LNCaP clone FGC (cell line): ENCODE data around the gene KANTR.

Source experiments
- DNase-seq: peaks from one replicate; pipeline ENCODE4 v3.0.0-alpha.2; 2011; ENCODE audit warnings: low read depth
- H3K4me3 ChIP-seq: 2 replicates; pipeline ENCODE4 v1.5.1; 2011; ENCODE audit warnings: mild to moderate bottlenecking, low read depth, low read length, control low read depth
- CTCF ChIP-seq: IDR thresholded peaks from 2 replicates; pipeline ENCODE4 v1.5.1; 2012; ENCODE audit warnings: mild to moderate bottlenecking; ENCODE audit not compliant: control insufficient read depth, insufficient read depth; ENCODE audit errors: extremely low read depth

Gene KANTR, protein sequence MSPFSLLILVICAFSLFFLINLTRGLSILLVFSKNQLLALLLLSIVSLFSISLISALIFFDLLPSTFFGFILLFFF

DNA sequence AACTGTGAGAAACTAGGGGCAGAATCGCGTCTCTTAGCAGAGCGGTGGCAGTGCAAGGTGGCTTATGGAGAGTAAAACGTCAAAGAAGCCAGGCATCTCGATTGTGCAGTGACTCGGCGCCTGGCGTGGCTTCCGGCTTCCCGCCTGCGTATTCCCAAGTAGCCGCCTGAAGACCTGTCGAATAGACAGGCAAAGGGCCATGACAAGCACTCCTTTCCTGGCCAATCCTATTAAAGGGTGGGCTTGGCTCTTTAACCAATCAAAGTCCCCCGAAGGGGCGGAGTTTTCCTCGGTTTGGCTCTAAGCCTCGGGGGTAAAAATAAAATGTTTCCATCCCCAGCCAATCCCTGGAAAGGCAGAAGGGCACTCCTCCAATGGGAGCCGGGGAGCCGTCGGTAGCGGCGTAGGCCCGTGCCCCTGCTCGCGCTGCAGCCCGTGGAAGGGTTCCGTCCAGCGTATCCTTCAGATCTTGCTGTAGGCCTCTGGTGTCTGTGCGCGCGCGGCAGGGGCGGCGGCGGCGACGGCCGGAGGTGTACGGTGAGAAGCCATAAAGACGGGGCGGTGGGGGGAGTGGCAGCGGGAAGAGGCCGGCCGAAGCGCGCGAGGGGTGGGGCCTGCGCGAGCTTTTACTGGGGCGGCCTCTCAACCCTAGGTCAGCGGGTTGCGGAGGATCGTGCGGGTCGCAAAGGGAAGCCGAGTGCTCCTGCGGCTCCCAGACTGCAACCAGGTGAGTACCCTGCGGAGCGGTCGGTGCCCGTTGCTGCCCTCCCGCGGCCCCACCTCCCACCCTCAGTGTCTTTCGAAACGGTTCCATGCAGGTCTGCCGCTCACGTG lies at the start of gene KANTR:
KANTR (plus strand) TSS at position 395 of the 834 bp plus-strand sequence. CDS start 30,131 bp downstream, outside the sequence.
- peak within 1 kb of the TSS; percentile 85 for H3K4me3 ChIP-seq
- DNase-seq = peak; percentile 86
- 0 out of 2 replicates have a peak, but pooled peaks have one; percentile 4 for TF ChIP-seq CTCF

DNA sequence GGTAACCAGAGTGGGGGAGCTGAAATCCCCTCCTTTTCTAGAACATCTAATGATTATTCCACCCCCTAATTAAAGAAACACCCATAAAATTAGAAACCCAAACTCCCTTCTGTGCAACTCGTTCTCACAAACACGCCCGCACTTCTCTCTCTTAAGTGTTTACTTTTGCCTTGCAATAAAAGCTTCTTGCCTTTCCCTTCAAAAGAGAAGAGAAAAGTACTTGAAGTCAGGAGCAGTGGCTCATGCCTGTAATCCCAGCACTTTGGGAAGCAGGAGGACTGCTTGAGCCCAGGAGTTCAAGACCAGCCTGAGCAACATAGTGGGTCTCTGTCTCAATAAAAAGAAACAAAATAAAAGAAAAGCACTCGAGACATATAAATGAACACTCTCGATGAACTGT lies 48.9 kb upstream of the KANTR start:
- DNase-seq = peak; percentile 2
- no peak overlapping the region for H3K4me3 ChIP-seq
- no peak for TF ChIP-seq CTCF

DNA sequence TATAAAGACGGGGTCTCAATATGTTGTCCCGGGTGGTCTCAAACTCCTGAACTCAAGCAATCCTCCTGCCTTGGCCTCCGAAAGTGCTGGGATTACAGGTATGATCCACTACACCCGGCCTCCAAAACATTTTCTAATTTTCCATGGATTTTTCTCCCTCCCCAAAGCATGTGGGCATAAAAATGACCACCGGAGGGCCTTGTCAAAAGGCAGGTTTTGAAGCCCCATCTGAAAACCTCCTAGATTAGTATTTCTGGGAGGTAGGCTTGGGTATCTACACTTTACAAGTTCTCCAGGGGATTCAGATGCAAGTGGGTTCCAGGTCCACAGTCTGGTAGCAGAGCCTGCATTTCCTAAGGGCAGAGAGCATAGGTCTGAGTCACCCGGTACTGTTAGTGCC lies 46.7 kb upstream of the KANTR start:
- no peak for TF ChIP-seq CTCF
- no peak for DNase-seq
- H3K4me3 ChIP-seq = no peak overlapping the region

DNA sequence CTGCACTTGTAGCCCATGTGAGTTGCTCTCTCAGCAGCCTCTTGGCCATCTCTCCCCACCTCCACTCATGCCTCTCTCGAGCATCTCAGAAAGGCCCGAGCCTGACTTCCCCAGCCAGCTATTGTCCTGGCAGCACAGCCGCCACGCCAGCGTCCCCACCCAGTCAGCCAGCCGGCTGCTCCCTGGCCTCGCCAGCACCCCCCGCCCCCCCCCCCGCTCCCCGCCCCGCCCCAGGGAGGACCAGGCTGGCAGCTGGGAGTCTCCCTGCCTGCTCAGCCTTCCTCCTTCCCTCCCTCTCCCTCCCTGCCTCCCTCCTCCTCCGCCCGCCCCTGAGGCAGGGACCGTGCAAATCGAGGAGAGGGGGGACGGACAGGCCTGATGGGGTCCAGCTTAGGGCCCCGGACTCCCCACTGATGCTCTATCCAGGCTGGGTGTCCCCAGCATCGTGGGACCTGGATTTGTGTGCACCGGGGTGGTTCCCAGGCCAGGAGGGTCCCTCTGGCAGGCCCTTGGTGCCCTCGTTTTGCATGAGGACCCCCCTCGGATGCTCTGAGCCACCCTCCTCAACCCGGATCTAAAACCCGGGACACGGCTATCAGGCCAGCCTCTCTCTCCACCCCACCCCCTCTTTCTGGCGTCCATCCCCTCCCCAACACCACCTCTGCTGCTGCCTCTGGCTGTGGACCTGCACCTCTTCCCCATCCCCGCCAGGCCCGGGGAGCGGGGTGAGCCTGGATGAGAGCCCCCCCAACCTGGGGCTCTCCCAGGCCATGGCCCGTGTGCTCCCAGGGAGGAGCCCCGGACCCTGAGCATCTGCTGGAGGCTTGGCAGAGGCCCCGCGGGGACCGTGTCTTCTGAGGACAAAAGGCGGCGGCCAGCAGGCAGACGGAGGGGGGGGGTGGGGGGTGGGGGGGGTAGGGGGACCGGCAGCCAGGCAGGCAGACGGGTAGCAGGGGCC lies 45.5 kb upstream of the KANTR start, which contains the start of gene GPR173:
GPR173 (plus strand) TSS at position 621 of the 958 bp plus-strand sequence. CDS start 27,833 bp downstream, outside the sequence.
- no peak within 1 kb of the TSS for H3K4me3 ChIP-seq
- DNase-seq = no peak
- no peak for TF ChIP-seq CTCF

GRCh38 chrX:53049127-53049517 lies 44.8 kb upstream of the KANTR start:
- H3K4me3 ChIP-seq = no peak overlapping the region
- no peak for DNase-seq
- TF ChIP-seq CTCF = no peak

GRCh38 chrX:53050841-53051240 lies 43.1 kb upstream of the KANTR start:
- no peak overlapping the region for H3K4me3 ChIP-seq
- DNase-seq = no peak
- TF ChIP-seq CTCF = no peak
